ENCODE measurements around the gene ATF4. TPM values are rescaled to one million over a fixed set of nuclear protein-coding genes. Genes with fewer than 3 reads are reported as not detected.

ATF4 gene
- total and polyA plus RNA-seq, 7 experiments from 2014 or later: 68.9 to 293 (median 243) TPM

GRCh38 chr22:39562839-39563489, 42.6 kb downstream of the ATF4 start:
- ChIA-PET POLR2A (no interaction called here), CTCF (interaction anchor here (1.2 kb wide), 1 partner anchor 462 kb away, joined by 5 read pairs; no protein-coding TSS in a partner anchor)
- Histone ChIP-seq H3K4me3 (ENCODE audit: low read length) (no peak overlapping the region), H3K27me3 (ENCODE audit: control insufficient read depth in 2 of 2, insufficient read depth in 2 of 2, low read length in 2 of 2) (peaks cover 0 to 6% of the 10 kb centered on the region in 2 donors), H3K4me1 (ENCODE audit: control insufficient read depth in 2 of 2, insufficient read depth in 2 of 2, low read length in 2 of 2) (peaks cover 10 to 15% of the 10 kb centered on the region in 2 donors), H3K36me3 (ENCODE audit: control insufficient read depth in 2 of 3, insufficient read depth in 3 of 3, low read length in 3 of 3) (no peaks in the 10 kb centered on the region), H3K9me3 (ENCODE audit: control insufficient read depth in 2 of 3, low read length in 3 of 3) (no peaks in the 10 kb centered on the region), H3K27ac (ENCODE audit: low read depth, low read length) (no peak overlapping the region)
- Mint-ChIP-seq H3K27me3 (peaks cover 0 to 20% (median 0%) of the 10 kb centered on the region in 5 donors), H3K9me3 (peaks cover 0 to 9% (median 0%) of the 10 kb centered on the region in 11 donors), H3K36me3 (peaks cover 0 to 8% (median 0%) of the 10 kb centered on the region in 5 donors), H3K27ac (no peak overlapping the region), H3K4me1 (peaks cover 10 to 22% (median 20%) of the 10 kb centered on the region in 7 donors), H3K4me3 (no peak overlapping the region)
- intact Hi-C loops (cut with micrococcal nuclease): loop anchor here in 1 of 2 donors (5.0 kb wide), 1 partner anchor 459 kb away; no protein-coding TSS in a partner anchor
- no peak for DNase-seq
- ATAC-seq: no peak

- no peaks in the 10 kb centered on the region for H3K9me3 ChIP-seq (ENCODE audit: control insufficient read depth in 2 of 3, low read length in 3 of 3)
- H3K36me3 ChIP-seq (ENCODE audit: control insufficient read depth in 2 of 3, insufficient read depth in 3 of 3, low read length in 3 of 3): no peaks in the 10 kb centered on the region
- peaks cover 10 to 17% of the 10 kb centered on the region in 2 donors for H3K4me1 ChIP-seq (ENCODE audit: control insufficient read depth in 2 of 2, insufficient read depth in 2 of 2, low read length in 2 of 2)
- Mint-ChIP-seq H3K4me3 (no peak overlapping the region), H3K27ac (no peak overlapping the region), H3K36me3 (peaks cover 0 to 8% (median 0%) of the 10 kb centered on the region in 5 donors), H3K4me1 (peaks cover 13 to 26% (median 23%) of the 10 kb centered on the region in 7 donors), H3K9me3 (peaks cover 0 to 9% (median 0%) of the 10 kb centered on the region in 11 donors), H3K27me3 (peaks cover 0 to 15% (median 0%) of the 10 kb centered on the region in 5 donors)
- DNase-seq (no peak), ATAC-seq (no peak)
- H3K27me3 ChIP-seq (ENCODE audit: control insufficient read depth in 2 of 2, insufficient read depth in 2 of 2, low read length in 2 of 2): no peaks in the 10 kb centered on the region
- H3K27ac ChIP-seq (ENCODE audit: low read depth, low read length): no peak overlapping the region
- ChIA-PET CTCF (interaction anchor here (0.9 kb wide), 1 partner anchor 25 kb away, joined by 3 read pairs; no protein-coding TSS in a partner anchor), POLR2A (interaction anchor here (0.6 kb wide), 1 partner anchor 468 kb away, joined by 3 read pairs; no protein-coding TSS in a partner anchor)
- no peak overlapping the region for H3K4me3 ChIP-seq (ENCODE audit: low read length)
- intact Hi-C loops (cut with micrococcal nuclease): loop anchor here in 1 of 2 donors (5.0 kb wide), 1 partner anchor 459 kb away; no protein-coding TSS in a partner anchor
Observed at GRCh38 chr22:39563571-39564428, 43.4 kb downstream of the ATF4 start.

- H3K9me3 ChIP-seq (ENCODE audit: control insufficient read depth in 2 of 3, low read length in 3 of 3): peaks cover 0 to 4% (median 0%) of the 10 kb centered on the region in 3 experiments
- ATAC-seq (no peak), DNase-seq (no peak)
- H3K36me3 ChIP-seq (ENCODE audit: control insufficient read depth in 2 of 3, insufficient read depth in 3 of 3, low read length in 3 of 3): no peaks in the 10 kb centered on the region
- no peak overlapping the region for H3K27ac ChIP-seq (ENCODE audit: low read depth, low read length)
- H3K27ac Mint-ChIP-seq: peak overlapping the region in 5 of 9 donors; percentile 3 to 66 (median 47)
- H3K4me1 ChIP-seq (ENCODE audit: control insufficient read depth in 2 of 2, insufficient read depth in 2 of 2, low read length in 2 of 2): peaks cover 10 to 17% of the 10 kb centered on the region in 2 donors
- H3K27me3 ChIP-seq (ENCODE audit: control insufficient read depth in 2 of 2, insufficient read depth in 2 of 2, low read length in 2 of 2): no peaks in the 10 kb centered on the region
- peaks cover 0 to 7% (median 0%) of the 10 kb centered on the region in 5 donors for H3K27me3 Mint-ChIP-seq
- peaks cover 0 to 8% (median 0%) of the 10 kb centered on the region in 5 donors for H3K36me3 Mint-ChIP-seq
- ChIA-PET CTCF (no interaction called here), POLR2A (interaction anchor here (0.7 kb wide), 1 partner anchor 758 kb away, joined by 3 read pairs; no protein-coding TSS in a partner anchor)
- peaks cover 13 to 26% (median 23%) of the 10 kb centered on the region in 7 donors for H3K4me1 Mint-ChIP-seq
- H3K9me3 Mint-ChIP-seq: peaks cover 0 to 9% (median 0%) of the 10 kb centered on the region in 11 donors
- intact Hi-C loops (cut with micrococcal nuclease): loop anchor here in 1 of 2 donors (5.0 kb wide), 2 partner anchors 37 to 97 kb away; no protein-coding TSS in a partner anchor
- peak overlapping the region in 5 of 10 donors; percentile 4 to 32 (median 20) for H3K4me3 Mint-ChIP-seq
- no peak overlapping the region for H3K4me3 ChIP-seq (ENCODE audit: low read length)
Observed at GRCh38 chr22:39565414-39565944, 45.1 kb downstream of the ATF4 start.

- Histone ChIP-seq H3K27me3 (ENCODE audit: control insufficient read depth in 2 of 2, insufficient read depth in 2 of 2, low read length in 2 of 2) (no peaks in the 10 kb centered on the region), H3K4me1 (ENCODE audit: control insufficient read depth in 2 of 2, insufficient read depth in 2 of 2, low read length in 2 of 2) (peaks cover 10 to 17% of the 10 kb centered on the region in 2 donors), H3K27ac (ENCODE audit: low read depth, low read length) (no peak overlapping the region), H3K36me3 (ENCODE audit: control insufficient read depth in 2 of 3, insufficient read depth in 3 of 3, low read length in 3 of 3) (no peaks in the 10 kb centered on the region), H3K4me3 (ENCODE audit: low read length) (peak overlapping the region; percentile 41), H3K9me3 (ENCODE audit: control insufficient read depth in 2 of 3, low read length in 3 of 3) (peaks cover 0 to 4% (median 0%) of the 10 kb centered on the region in 3 experiments)
- H3K4me1 Mint-ChIP-seq: peaks cover 12 to 26% (median 23%) of the 10 kb centered on the region in 7 donors
- peak in 8 of 9 donors; percentile 35 to 67 (median 61) for DNase-seq
- ChIA-PET CTCF (interaction anchor here (0.6 to 1.1 kb wide), 4 partner anchors 148 to 457 kb away, joined by 3 to 4 read pairs (median 3); no protein-coding TSS in a partner anchor), POLR2A (interaction anchor here (0.6 to 1.2 kb wide), 7 partner anchors 10 to 477 kb away, joined by 3 read pairs; no protein-coding TSS in a partner anchor)
- peaks cover 0 to 9% (median 0%) of the 10 kb centered on the region in 11 donors for H3K9me3 Mint-ChIP-seq
- peak overlapping the region; percentile 67 to 95 (median 77) for H3K27ac Mint-ChIP-seq
- intact Hi-C loops (cut with micrococcal nuclease): loop anchor here in 1 of 2 donors (1.0 to 5.0 kb wide), 3 partner anchors 35 to 374 kb away; no protein-coding TSS in a partner anchor
- peaks cover 0 to 4% (median 0%) of the 10 kb centered on the region in 5 donors for H3K27me3 Mint-ChIP-seq
- H3K36me3 Mint-ChIP-seq: peaks cover 0 to 8% (median 0%) of the 10 kb centered on the region in 5 donors
- H3K4me3 Mint-ChIP-seq: peak overlapping the region; percentile 32 to 76 (median 62)
- peak; percentile 87 for ATAC-seq
Observed at GRCh38 chr22:39567135-39567946, 47.0 kb downstream of the ATF4 start.

GRCh38 chr22:39568278-39568981, 48.1 kb downstream of the ATF4 start:
- CTCF ChIA-PET: interaction anchor here (0.9 kb wide), 1 partner anchor 72 kb away, joined by 3 read pairs; no protein-coding TSS in a partner anchor
- Histone ChIP-seq H3K27me3 (ENCODE audit: control insufficient read depth in 2 of 2, insufficient read depth in 2 of 2, low read length in 2 of 2) (no peaks in the 10 kb centered on the region), H3K27ac (ENCODE audit: low read depth, low read length) (no peak overlapping the region), H3K4me3 (ENCODE audit: low read length) (no peak overlapping the region), H3K4me1 (ENCODE audit: control insufficient read depth in 2 of 2, insufficient read depth in 2 of 2, low read length in 2 of 2) (peaks cover 10 to 17% of the 10 kb centered on the region in 2 donors), H3K36me3 (ENCODE audit: control insufficient read depth in 2 of 3, insufficient read depth in 3 of 3, low read length in 3 of 3) (no peaks in the 10 kb centered on the region), H3K9me3 (ENCODE audit: control insufficient read depth in 2 of 3, low read length in 3 of 3) (peaks cover 0 to 4% (median 0%) of the 10 kb centered on the region in 3 experiments)
- Mint-ChIP-seq H3K4me3 (peak overlapping the region in 6 of 10 donors; percentile 32 to 76 (median 65)), H3K36me3 (peaks cover 0 to 8% (median 0%) of the 10 kb centered on the region in 5 donors), H3K27me3 (peaks cover 0 to 4% (median 0%) of the 10 kb centered on the region in 5 donors), H3K9me3 (peaks cover 0 to 9% (median 0%) of the 10 kb centered on the region in 11 donors), H3K4me1 (peaks cover 12 to 26% (median 23%) of the 10 kb centered on the region in 7 donors), H3K27ac (peak overlapping the region in 6 of 9 donors; percentile 59 to 95 (median 78))
- POLR2A ChIA-PET: no interaction called here
- intact Hi-C loops (cut with micrococcal nuclease): loop anchor here in 1 of 2 donors (5.0 kb wide), 2 partner anchors 34 to 94 kb away; no protein-coding TSS in a partner anchor
- DNase-seq: no peak
- no peak for ATAC-seq
